Fibroblast of skin of left biceps (primary cell): ENCODE results near the gene ABLIM2.

Source experiments
- DNase-seq, 2 experiments: peaks; one replicate each; pipeline ENCODE4 v3.0.0-alpha.2; 2013; ENCODE audit warnings: low read depth in 2 of 2

Gene ABLIM2

DNA sequence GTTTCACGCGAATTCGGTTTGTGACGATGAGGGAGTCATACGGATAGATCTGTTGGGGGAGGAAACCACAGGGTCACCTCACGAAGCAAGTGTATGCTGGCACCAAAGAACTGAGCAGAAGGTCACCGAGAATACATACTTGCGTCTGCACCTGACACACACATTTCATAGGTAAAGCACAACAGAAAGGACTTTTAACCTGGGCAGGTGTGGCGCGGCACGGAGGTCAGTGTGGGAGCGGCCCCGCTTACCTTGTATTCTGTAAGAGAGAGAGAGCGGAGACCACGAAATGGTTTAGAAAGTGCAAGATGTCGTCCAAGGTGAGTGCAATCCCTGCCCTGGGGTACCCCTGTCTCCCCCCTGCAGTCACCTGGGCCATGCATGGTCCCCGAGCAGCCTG, 175.3 kb downstream of the ABLIM2 start:
- no peak for DNase-seq

DNA sequence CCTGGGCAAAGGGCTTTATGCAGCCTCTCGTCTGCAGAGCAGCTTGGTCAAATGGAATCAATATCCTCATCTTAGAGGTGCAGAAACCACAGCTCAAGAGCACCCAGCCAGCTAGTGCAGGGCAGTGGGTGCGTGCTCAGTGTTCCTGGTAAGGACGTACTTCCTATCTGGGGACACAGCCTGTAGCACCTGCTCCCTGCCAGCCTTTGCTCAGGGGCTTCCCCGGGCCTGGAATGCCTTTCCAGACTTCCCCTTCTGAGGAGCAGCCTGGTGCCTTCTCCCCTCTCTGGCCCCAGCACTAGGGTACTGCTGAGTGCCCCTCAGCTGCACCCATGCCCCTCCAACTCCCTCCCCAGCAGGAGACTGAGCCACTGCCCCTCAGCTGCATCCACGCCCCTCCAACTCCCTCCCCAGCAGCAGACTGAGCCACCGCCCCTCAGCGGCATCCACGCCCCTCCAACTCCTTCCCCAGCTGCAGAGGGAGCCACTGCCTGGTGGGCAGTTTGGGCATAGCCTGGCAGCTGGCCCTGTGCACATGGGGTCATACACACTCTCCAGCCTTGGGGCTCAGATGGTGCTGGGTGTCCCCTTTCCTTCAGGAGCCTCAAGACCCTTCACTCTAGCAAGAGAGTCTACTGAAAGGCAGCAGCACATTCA, 176.7 kb downstream of the ABLIM2 start:
- no peak for DNase-seq

DNA sequence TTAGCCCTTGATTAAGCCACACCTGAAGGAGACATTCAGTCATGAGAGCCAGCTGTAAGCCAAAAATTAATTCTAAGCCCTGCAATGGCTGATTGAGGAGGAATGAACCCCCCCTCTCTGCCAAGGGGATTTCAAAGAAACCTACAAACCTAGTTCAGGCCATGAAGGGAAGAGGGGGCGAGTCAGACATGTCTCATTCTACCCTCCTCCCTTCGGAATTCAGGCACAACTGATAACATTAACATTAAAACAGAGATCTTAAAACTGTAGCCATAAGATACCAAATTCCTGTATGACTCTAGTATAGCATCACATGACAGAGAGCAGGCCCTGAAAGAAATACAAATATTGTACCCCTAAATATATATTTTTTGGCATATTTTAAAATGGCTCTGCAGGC, 178.6 kb downstream of the ABLIM2 start:
- DNase-seq: no peak

DNA sequence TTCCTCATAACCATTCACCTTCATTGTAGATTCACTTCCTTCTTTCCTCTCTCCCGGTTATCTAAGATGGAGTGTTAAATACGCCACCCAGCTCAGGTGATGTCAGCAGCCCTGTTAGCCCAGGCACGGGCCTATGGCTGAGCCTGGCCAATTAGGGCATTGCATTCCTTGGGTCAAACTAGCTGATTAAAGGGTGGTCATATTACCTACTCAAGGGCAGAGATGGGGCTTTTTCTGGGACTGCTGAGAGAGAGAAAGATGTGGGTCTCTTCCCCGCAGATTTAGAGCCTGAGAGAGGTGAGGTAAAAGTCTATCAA, 179.0 kb downstream of the ABLIM2 start:
- DNase-seq: no peak

DNA sequence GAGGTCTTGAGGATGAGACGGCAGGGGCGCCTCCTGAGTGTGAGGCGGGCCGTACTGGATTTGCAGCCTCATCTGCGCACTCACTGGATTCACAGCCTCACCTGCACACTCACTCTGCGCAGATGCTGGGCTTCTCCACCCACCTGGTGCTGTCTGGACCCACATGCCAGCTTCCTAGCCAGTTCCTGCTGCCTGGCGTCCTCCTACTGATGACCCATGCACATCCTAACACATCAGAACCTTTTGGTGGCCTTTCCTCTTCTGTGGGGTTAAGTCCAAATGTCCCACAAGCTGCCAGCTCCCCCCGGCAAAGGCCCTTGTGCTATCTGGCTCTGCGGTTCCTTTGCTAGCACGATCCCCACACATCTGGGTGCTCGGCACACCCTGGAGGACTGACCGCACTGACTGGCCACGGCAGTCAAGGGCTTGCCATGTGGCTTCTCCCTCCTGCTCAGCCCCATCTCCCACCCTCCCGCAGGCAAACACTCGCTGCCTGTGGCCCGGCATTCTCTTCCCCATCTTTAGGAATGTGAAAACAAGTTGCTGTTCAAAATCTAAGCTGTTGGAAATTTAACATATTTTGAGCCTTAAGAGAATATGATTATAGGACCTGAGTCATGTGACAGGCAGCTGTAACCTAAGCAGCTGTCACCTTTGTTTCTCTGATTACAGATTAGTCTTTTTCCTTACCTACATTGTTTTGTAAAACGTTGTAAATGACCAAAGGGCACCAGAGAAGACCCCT, 179.5 kb downstream of the ABLIM2 start:
- no peak for DNase-seq

DNA sequence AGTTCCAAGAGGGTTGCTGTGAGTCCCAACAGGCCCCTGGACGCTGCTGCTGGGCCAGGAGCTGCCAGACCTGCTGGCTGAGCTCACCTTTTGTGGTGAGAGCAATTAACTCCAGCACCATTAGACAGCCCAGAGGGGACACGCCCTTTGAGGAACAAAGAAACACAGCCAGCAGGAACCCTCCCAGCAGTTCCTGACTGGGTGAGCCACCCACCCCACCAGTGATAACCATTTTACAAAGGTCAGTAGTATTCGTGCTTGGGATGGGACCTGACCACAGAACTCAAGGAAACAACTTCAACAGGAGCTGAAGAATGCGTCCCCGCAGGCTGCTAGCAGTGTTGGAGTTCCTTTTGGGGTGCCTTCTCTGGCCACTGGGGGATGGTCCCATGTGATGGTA, 180.1 kb downstream of the ABLIM2 start:
- DNase-seq: no peak

DNA sequence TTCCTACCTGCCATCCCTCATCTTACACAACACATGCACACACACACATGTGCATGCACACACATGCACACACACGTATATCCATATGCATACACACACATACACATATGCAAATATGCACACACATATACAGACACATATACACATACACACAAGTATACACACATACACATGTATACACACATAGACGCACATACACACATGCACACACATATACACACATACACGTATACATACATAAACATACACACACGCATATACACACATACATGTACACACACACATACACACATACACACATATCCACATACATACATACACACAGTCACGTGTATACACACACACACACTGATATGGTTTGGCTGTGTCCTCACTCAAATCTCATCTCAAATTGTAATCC, 182.0 kb downstream of the ABLIM2 start:
- DNase-seq: no peak

DNA sequence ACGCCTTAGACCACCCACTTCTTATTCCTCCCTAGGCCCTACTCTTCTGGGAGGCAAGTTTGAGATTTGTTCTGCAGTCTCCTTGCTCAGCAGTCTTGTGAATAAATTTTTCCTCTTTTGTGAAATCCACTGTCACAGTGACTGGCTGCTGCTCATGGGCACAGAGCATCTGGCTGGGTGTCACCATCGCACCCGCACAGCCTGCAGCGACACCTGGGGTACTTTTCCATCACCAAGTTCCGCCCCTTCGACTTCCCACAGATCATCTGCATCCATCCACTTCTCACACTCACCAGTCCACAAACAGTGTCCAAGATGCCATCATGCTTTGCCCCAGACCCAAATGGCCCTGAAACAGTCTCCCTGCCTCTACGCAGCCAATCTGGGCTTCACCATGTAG, 182.6 kb downstream of the ABLIM2 start:
- DNase-seq: no peak

DNA sequence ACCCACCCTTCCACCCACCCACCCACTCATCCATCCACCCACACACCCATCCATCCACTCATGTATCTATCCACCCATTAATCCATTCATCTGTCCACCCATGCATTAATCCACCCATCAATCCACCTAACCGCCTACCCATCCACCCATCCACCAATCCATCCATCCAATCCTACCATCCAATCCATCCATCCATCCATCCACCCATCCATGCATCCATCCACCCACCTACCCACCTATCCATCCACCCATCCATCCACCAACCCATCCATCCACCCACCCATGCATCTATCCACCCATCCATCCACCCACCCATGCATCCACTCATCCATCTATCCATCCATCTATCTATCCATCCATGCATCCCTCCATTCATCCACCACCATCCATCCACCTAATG, 184.2 kb downstream of the ABLIM2 start:
- no peak for DNase-seq

DNA sequence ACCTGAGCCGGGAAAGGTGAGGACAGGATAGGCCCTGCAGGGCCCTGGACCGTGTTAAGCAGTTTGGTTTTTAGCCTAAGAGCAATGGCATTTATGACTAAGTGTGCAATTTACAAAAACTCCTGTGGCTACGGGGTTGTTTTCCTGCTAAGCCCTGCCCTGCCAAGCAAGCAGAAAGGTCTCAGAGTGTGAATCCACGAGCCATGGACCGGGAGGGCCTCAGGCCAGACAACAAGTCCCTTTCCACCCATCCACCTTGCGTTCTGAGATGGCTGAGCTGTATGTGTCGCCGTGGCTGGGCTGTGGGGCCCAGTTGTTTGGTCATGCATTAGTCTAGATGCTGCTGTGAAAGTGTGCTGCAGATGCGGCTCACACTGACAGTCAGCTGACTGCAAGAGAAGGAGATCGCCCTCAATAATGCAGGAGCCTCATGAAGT, 185.1 kb downstream of the ABLIM2 start:
- DNase-seq: no peak

DNA sequence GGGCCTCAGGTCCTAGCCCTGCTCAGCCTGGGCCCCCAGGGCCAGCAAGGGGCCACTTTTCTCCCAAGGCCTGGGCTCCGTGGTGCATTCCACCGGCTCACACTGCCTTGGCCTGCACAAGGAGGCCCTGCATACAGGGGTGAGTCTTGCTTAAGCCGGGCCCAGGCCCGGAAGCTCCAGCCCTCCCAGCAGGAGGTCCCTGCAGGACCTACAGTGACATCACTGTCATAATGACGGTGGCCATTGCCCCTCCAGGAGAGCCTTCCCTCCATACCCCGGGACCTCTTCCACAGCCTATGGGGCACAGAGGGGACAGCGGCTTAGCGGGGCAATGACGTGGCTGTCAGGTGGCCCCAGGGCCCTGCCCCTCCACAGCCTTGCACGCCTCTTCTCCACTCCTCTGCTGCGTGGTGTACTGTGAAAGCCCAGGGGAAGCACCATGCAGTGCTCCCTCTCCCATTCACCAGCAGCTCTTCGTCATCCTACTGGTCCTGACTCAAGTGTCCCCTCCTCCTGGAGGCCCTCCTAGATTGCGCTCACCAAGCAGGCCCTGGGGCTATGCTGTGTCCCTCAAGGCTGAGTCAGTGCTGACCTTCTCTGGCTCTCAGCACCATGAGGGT, 186.6 kb downstream of the ABLIM2 start:
- no peak for DNase-seq

DNA sequence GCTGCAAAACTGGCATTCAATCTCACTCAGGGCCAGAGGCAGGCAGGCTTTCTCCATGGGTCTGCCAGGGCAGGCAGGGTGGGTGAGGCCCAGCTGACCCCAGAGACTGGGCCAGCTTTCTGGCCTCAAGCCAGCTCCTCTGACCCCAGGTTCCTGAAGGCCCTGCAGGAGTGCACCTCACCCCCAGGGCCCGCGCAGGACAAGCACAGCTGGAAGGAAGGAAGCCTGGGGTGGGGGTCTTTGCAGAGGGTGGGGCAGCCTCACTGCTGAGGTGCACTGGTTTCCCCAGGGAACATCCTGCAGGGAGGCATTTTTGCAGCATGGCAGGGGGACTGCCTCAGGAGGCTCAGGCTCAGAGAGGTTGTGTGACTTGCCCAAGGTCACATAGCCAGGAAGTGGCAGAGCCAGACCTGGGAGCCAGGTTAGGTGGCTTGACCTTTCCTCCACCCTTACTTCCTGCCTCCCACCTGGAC, 187.4 kb downstream of the ABLIM2 start:
- no peak for DNase-seq

DNA sequence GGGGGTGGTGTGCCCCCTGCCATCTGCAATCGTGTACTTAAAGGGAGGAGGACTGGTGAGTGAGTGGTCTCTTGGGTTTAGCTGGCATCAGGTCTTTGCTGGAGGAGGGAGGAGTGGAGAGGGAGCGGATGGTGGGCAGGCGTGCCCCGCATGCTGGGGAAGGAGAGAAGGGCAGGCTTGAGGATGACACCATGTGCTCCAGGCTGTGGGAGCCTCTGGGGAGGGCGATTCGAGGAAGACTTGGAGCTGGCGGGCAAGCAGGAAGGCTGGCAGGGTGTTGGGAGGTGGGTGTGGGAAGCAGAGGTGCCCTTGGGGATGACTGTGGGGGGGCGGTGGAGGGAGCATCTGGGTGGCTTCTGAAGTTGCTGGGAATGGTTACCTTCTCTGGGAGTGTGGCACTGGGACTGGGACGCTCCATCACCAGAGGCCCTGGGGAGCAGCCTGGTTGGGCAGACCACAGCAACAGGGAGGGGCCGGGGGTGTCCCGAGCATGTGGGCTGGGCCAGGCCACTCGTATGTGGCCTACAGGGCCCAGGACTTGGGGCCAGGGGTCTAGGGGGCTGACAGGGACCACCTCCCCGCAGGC, 188.2 kb downstream of the ABLIM2 start:
- no peak for DNase-seq

DNA sequence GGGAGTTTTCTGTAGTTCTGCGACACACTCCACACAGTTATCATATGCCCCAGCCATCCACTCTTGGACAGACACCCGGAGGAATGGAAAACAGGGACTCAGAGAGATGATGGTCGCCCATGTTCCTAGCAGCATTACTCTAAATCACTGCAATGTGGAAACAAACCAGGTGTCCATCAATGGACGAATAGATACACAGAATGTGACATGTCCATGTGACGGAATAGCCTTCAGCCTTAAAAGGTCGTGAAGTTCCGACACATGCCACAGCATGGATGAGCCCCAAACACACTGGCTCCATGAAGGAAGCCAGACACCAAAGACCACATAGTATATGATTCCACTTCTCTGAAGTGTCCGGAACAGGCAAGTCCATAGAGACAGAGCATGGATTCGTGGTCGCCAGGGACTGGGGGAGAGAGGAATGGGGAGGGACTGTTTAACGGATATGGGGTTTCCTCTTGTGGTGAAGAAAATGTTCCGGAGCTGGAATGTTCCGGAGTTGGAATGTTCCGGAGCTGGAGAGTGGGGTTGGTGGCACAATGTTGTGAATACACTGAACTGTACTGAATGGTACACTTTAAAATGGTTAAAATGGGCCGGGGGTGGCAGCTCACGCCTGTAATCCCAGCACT, 190.2 kb downstream of the ABLIM2 start:
- DNase-seq: no peak

DNA sequence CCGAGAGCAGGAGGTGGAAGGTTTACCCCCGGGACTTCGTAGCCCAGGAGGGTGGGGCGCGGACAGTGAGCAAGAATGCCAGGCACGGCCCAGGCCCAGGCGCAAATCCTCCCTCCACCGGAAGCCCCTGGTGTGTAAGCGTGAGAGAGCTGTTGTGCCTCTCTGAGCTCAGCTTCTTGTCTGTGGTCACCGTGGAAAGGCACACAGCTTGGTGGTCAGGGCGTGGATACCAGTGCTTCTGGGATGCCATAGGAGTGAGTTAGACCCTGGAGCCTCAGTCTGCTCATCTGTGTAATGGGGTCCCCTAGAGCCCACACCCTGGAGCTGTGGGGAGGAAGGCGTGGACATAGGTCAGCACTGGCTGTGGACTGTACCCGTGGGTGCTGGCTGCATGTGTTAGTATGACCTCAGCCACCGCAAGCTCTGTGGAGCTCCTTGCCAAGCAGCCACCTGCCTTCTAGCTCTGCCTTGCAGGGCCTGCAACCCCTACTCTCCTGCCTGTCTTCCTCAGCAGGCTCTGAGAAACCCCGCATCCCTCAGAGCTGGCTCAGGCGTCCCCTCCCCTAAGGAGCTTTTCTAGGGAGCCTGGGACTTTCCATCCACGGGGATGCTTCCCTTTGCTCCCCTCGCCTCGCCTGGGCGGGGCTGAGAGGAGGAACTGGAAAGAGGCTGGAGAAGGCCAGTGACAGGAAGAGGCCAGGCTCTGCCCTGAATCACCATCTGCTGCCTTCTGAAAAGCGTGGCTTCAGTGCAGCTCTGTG, 190.9 kb downstream of the ABLIM2 start:
- no peak for DNase-seq

DNA sequence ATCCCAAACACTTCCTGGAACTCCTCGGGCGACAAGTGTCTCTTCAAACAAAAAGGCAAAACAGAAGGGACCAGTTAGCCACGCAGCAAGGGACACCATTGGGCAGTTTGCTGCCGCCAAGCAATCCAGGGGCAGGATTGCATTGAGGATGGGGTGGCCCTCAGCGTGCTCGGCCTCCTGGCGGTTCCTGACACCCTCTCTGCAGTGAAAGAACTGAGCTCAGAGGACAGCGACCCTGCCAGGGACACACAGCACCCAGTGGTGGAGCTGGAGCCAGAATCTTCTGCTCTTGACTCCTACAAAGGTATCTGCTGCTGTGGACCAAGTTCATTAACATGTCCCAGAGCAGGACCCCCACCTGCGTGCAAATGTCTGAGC, 191.6 kb downstream of the ABLIM2 start:
- no peak for DNase-seq

DNA sequence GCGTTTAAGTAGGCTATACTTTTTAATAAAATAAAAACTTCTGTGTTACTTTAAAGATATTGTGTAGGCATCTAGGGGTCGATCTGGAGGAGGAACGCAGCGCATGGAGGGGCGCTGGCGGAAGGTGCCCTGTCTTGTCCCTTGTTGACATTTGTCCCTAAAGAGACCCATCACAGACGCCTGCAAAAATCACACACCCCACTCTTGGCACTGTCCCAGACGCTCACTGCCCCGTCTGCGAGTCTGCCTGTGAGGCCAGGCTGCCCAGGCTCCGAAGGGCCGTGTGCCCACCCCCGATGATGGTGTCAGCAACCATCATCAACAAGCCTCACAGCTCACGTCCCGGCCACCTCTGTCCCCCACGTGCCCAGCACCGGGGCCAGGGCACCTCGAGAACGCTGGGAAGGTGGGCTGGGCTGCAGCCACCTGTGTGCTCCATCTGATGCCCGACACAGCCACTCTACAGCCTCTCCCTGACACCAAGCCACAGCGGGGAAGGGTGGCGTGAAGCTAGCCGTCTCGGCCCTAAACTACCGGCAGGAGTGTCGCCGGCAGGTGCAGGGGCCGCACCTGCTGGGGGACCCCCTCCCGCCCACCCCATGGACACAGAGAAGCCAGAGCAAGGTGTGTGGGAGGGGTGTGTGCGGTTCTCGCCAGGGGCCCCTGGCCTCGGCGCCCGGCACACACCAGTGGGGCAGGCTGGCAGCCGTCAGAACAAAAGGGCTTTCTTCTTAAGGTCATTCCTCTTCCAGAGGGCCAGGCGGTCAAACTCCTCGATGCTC, 192.1 kb downstream of the ABLIM2 start:
- DNase-seq: no peak

DNA sequence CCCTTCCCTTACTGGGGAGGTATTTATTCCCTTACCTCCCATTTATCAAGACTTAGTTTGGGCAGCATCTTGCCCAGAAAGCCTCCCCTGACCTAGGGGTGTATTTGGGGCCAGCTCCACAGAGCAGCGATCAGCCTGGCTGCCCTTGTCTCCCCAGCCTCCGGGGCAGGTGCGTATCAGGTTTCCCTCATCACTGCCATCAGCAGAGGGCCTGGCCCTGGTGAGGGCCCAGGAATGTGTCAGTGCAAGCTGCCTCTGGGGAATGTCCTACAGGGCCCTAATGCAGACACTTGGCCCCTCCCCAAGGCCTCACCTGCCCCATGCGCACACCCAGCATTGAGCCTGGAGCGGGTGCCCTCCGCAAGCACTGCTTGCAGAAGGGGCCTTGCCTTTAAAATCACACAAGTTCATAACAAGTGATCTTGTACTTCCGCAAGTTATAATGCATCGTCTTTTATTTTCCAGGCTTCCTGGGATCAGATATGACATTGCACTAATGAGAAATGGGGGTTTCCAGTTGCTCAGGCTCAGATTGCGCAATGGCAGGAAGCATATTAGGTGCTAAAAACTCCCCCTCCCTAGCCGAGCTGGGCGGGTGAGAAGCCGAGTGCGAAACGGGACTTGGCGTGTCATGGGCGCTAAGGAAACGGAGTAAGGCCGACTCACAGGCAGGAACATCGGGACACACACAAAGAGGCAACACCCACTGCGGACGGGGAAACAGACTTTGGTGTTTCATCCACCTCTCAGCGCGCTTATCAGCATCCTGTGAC, 193.5 kb downstream of the ABLIM2 start:
- DNase-seq: peak in 1 of 2 experiments; percentile 49

DNA sequence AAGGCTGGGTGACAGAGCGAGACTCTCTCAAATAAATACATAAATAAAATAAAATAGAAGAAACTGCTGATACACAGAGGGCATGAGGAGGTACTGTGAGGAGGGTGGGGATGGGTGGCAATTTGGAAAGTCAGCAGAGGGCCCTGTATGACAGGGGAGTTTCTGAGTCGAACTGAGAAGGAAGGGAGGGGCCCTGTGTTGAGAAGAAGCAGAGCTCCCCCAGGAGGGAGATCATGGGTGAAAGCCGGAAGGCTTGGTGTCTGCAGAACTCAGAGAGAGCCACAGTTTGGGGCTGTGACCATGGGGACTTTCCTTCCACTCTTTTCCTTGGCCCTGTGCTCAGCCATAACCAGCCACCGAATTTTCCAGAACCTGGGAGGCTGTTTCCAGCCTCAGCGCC, 194.2 kb downstream of the ABLIM2 start:
- no peak for DNase-seq

DNA sequence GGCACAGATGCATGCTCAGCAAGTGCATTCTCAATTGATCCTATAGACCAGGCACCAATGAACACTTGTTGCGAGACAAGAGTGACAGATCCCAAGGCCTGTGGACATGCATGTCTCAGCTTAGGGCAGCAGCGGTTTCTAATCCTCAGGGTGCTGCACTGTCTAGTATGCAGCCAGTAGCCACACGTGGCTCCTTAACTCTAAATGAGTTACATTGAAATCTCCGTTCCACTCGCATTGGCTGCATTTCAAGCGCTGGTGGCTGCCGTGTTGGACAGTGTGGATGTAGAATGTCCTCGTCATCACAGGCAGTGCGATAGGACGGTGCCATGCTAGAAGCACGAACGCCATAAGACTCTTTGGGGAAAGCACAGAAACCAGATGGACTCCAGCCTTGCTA, 194.9 kb downstream of the ABLIM2 start:
- no peak for DNase-seq
